Heart left ventricle (tissue), 16 donors: ENCODE data around the gene C16orf89. TPM values are rescaled to one million over a fixed set of nuclear protein-coding genes. Genes with fewer than 3 reads are reported as not detected.

Experiments used
- ATAC-seq, 4 donors: fragments of 200-7000 bp; cut with Tn5 transposase; one replicate each; pipeline ENCODE4 v1.9.1; 2020 to 2022; ENCODE audit warnings: moderate library complexity in 4 of 4, mild to moderate bottlenecking in 3 of 4, moderate number of reproducible peaks in 1 of 4
- DNase-seq, 5 donors: peaks; one replicate each; pipeline ENCODE4 v3.0.0-alpha.2; 2020
- H3K27ac ChIP-seq, 12 donors: fragments of 200-600 bp; sonication (generic) in 4 of 12; one replicate each; pipeline versions ENCODE4 v1.5.0 to v1.8.0; 2016 to 2022; ENCODE audit warnings: mild to moderate bottlenecking in 2 of 12
- H3K27me3 ChIP-seq, 9 donors: fragments of 200-600 bp; sonication (generic) in 2 of 9; one replicate each; pipeline versions ENCODE4 v1.5.1 to v1.8.0; 2016 to 2022; ENCODE audit warnings: mild to moderate bottlenecking in 3 of 9
- H3K36me3 ChIP-seq, 9 donors: fragments of 200-600 bp; sonication (generic) in 2 of 9; one replicate each; pipeline versions ENCODE4 v1.5.0 to v1.8.0; 2018 to 2022; ENCODE audit warnings: mild to moderate bottlenecking in 2 of 9
- H3K4me1 ChIP-seq, 12 donors: fragments of 200-600 bp; sonication (generic) in 4 of 12; one replicate each; pipeline versions ENCODE4 v1.5.0 to v1.8.0; 2016 to 2022; ENCODE audit warnings: mild to moderate bottlenecking in 3 of 12
- H3K4me3 ChIP-seq, 12 donors: fragments of 200-600 bp; sonication (generic) in 4 of 12; one replicate each; pipeline versions ENCODE4 v1.5.0 to v1.8.0; 2017 to 2022; ENCODE audit warnings: mild to moderate bottlenecking in 9 of 12, moderate library complexity in 4 of 12
- H3K9me3 ChIP-seq, 12 donors: fragments of 200-600 bp; sonication (generic) in 4 of 12; one replicate each; pipeline versions ENCODE4 v1.5.0 to v1.8.0; 2016 to 2022; ENCODE audit warnings: mild to moderate bottlenecking in 1 of 12
- CTCF ChIP-seq, 12 donors: fragments of 200-600 bp; sonication (generic) in 4 of 12; IDR thresholded peaks; one replicate each; pipeline versions ENCODE4 v1.5.0 to v1.8.0; 2018 to 2022; ENCODE audit warnings: antibody characterized with exemption in 12 of 12, mild to moderate bottlenecking in 5 of 12
- POLR2A ChIP-seq, 2 donors: fragments of 450-650 bp; IDR thresholded peaks; one replicate each; pipeline ENCODE4 v1.6.1; 2017; ENCODE audit warnings: antibody characterized with exemption in 2 of 2, mild to moderate bottlenecking in 2 of 2, moderate library complexity in 2 of 2
- WGBS, 4 donors: extraction: QIAGEN DNeasy Blood & Tissue Kit in 2 of 4; methylation state at CpG; one replicate each; pipeline versions ENCODE4 v1.1.5 to v1.1.7; 2013 to 2018; 5-methylcytosine and 5-hydroxymethylcytosine counted together
- intact Hi-C, 10 donors: fragments of 100-400 bp; cut with DNase I; formaldehyde crosslinking; loops; one replicate each; pipeline versions ENCODE4 v1.11.1 to v1.14.2; 2022
- polyA plus RNA-seq, 2 donors: library from polyadenylated mRNA; stranded (reverse); fragments of 200-250 nt; gene quantifications; one replicate each; pipeline ENCODE4 v1.2.3, GENCODE V29; 2013
- total RNA-seq, 9 donors: library from RNA; depleted of rRNA in 2 of 9; stranded (reverse); fragments of >200 nt in 2 of 9; fragmentation: NEBNext Ultra II Directional in 3 of 9; extraction: Animal tissue kit (Norgen Biotek cat#: 25700) in 3 of 9; gene quantifications; one replicate each; pipeline versions ENCODE4 v1.1.0 to v1.2.4, GENCODE V29; 2016 to 2023
- donor health status: ischemic (EF 13 %, LVEDD 7.1; RV severe dilation, severe dysfunction).
- donor health status: healthy with polysubstance abuse.
- donor health status: DM: no; HTN: yes; CAD: no.
- donor health status: DM: no; HTN: no; CAD: no.
- donor health status: ischemic (EF 25% LVEDD 6.9; RV normal size, moderate dysfunction).
- donor health status: ischemic (EF 25% LVEDD 5.7; RV mildly dilated, moderate dysfunction).
- donor health status: healthy.
- donor health status: DM: yes; HTN: yes; CAD: no.
- donor health status: ischemic (EF 35%, LVEDD 5.7; RV mildly dilated, moderate dysfunction).
- donor health status: nonischemic (EF 11% LVEDD 7.7; RV severe dilation, severe dysfunction).
- donor health status: DM: yes; HTN: yes; CAD: no.
- donor health status: PGD.
- donor health status: ischemic (EF 29% LVEDD 5.4; RV normal size, mild dysfunction).
- donor health status: nonischemic (EF 23%, LVEDD 6.1; RV moderate dilation, normal function).

C16orf89 gene
- total and polyA plus RNA-seq, 11 donors: 0.26 to 38.4 (median 6.3) TPM

- Histone ChIP-seq H3K4me1 (peaks cover 0 to 16% (median 0%) of the 10 kb centered on the region in 12 donors), H3K27me3 (no peaks in the 10 kb centered on the region), H3K9me3 (no peaks in the 10 kb centered on the region), H3K4me3 (peak overlapping the region in 8 of 12 donors; percentile 2 to 49 (median 33)), H3K36me3 (peaks cover 0 to 8% (median 0%) of the 10 kb centered on the region in 9 donors), H3K27ac (peak overlapping the region in 5 of 12 donors; percentile 59 to 88 (median 78))
- intact Hi-C loops: no loop called here
- peak in 2 of 5 donors; percentile 4 to 10 for DNase-seq
- ATAC-seq: peak in 3 of 4 donors; percentile 9 to 53 (median 21)
- no peak for TF ChIP-seq POLR2A (IDR thresholded peaks at IDR 0.05)
- TF ChIP-seq CTCF (IDR thresholded peaks at IDR 0.05): no peak
- 48 to 65% (median 60%) methylated on average over 10 of the region's 10 CpGs for WGBS, 4 donors
Observed at GRCh38 chr16:5003828-5004227, 61.9 kb downstream of the C16orf89 start.

- Histone ChIP-seq H3K4me1 (peaks cover 0 to 16% (median 0%) of the 10 kb centered on the region in 12 donors), H3K27ac (peak overlapping the region in 10 of 12 donors; percentile 28 to 88 (median 64)), H3K4me3 (peak overlapping the region in 8 of 12 donors; percentile 2 to 49 (median 33)), H3K36me3 (peaks cover 0 to 2% (median 0%) of the 10 kb centered on the region in 9 donors), H3K9me3 (no peaks in the 10 kb centered on the region), H3K27me3 (no peaks in the 10 kb centered on the region)
- TF ChIP-seq POLR2A (IDR thresholded peaks at IDR 0.05) (no peak), CTCF (IDR thresholded peaks at IDR 0.05) (no peak)
- intact Hi-C loops: no loop called here
- ATAC-seq (peak; percentile 23 to 47 (median 31)), DNase-seq (peak in 2 of 5 donors; percentile 27 to 39)
- 51 to 58% (median 55%) methylated on average over 8 to 12 of the region's 12 CpGs for WGBS, 4 donors
Observed at GRCh38 chr16:5003211-5003610, 62.5 kb downstream of the C16orf89 start.

GRCh38 chr16:5002699-5003143, 63.0 kb downstream of the C16orf89 start:
- DNase-seq: peak in 1 of 5 donors; percentile 33
- peak; percentile 43 to 86 (median 64) for ATAC-seq
- intact Hi-C loops: no loop called here
- WGBS, 4 donors: 52 to 59% (median 55%) methylated on average over 3 of the region's 3 CpGs
- no peaks in the 10 kb centered on the region for H3K9me3 ChIP-seq
- peak overlapping the region in 5 of 12 donors; percentile 14 to 49 (median 38) for H3K4me3 ChIP-seq
- no peak for TF ChIP-seq CTCF (IDR thresholded peaks at IDR 0.05)
- TF ChIP-seq POLR2A (IDR thresholded peaks at IDR 0.05): no peak
- no peaks in the 10 kb centered on the region for H3K27me3 ChIP-seq
- peak overlapping the region in 8 of 12 donors; percentile 32 to 88 (median 66) for H3K27ac ChIP-seq
- H3K36me3 ChIP-seq: no peaks in the 10 kb centered on the region
- H3K4me1 ChIP-seq: peaks cover 0 to 16% (median 0%) of the 10 kb centered on the region in 12 donors

- no peak overlapping the region for H3K4me3 ChIP-seq
- no peak for ATAC-seq
- peaks cover 0 to 16% (median 0%) of the 10 kb centered on the region in 12 donors for H3K4me1 ChIP-seq
- peak in 1 of 5 donors; percentile 1 for DNase-seq
- WGBS, 4 donors: 61 to 67% (median 63%) methylated on average over 6 of the region's 6 CpGs
- H3K36me3 ChIP-seq: no peaks in the 10 kb centered on the region
- intact Hi-C loops: no loop called here
- TF ChIP-seq POLR2A (IDR thresholded peaks at IDR 0.05) (no peak), CTCF (IDR thresholded peaks at IDR 0.05) (no peak)
- no peaks in the 10 kb centered on the region for H3K27me3 ChIP-seq
- H3K9me3 ChIP-seq: no peaks in the 10 kb centered on the region
- H3K27ac ChIP-seq: peak overlapping the region in 3 of 12 donors; percentile 78 to 88 (median 85)
Observed at GRCh38 chr16:5001986-5002385, 63.8 kb downstream of the C16orf89 start.
